Measurements from ENCODE around the gene FECH. TPM values are rescaled to one million over a fixed set of nuclear protein-coding genes. Genes with fewer than 3 reads are reported as not detected.

Gene FECH
- total RNA-seq, 1 donor from 2014 or later = 25.8 TPM

GRCh38 chr18:57581301-57581934 is 5.1 kb downstream of the FECH start:
- peaks cover 13% of the 10 kb centered on the region for H3K4me1 Mint-ChIP-seq (ENCODE audit: low read depth)
- no peak overlapping the region for H3K27ac Mint-ChIP-seq
- H3K36me3 Mint-ChIP-seq (ENCODE audit: insufficient read depth) = peaks cover 9% of the 10 kb centered on the region
- no peak overlapping the region for H3K4me3 Mint-ChIP-seq (ENCODE audit: low read depth)
- H3K27me3 Mint-ChIP-seq = no peaks in the 10 kb centered on the region
- DNase-seq (ENCODE audit: low spot score, unreplicated experiment) = no peak
- no peak for TF ChIP-seq CTCF (IDR thresholded peaks at IDR 0.05; ENCODE audit: unreplicated experiment)
- no peaks in the 10 kb centered on the region for H3K9me3 Mint-ChIP-seq (ENCODE audit: low read depth)

GRCh38 chr18:57579934-57580333 is 6.6 kb downstream of the FECH start:
- Mint-ChIP-seq H3K27me3 (no peaks in the 10 kb centered on the region), H3K9me3 (ENCODE audit: low read depth) (no peaks in the 10 kb centered on the region), H3K27ac (no peak overlapping the region), H3K36me3 (ENCODE audit: insufficient read depth) (peaks cover 9% of the 10 kb centered on the region), H3K4me3 (ENCODE audit: low read depth) (no peak overlapping the region), H3K4me1 (ENCODE audit: low read depth) (peaks cover 4% of the 10 kb centered on the region)
- TF ChIP-seq CTCF (IDR thresholded peaks at IDR 0.05; ENCODE audit: unreplicated experiment) = no peak
- no peak for DNase-seq (ENCODE audit: low spot score, unreplicated experiment)

- DNase-seq (ENCODE audit: low spot score, unreplicated experiment) = no peak
- H3K4me1 Mint-ChIP-seq (ENCODE audit: low read depth) = no peaks in the 10 kb centered on the region
- H3K9me3 Mint-ChIP-seq (ENCODE audit: low read depth) = no peaks in the 10 kb centered on the region
- TF ChIP-seq CTCF (IDR thresholded peaks at IDR 0.05; ENCODE audit: unreplicated experiment) = no peak
- no peak overlapping the region for H3K4me3 Mint-ChIP-seq (ENCODE audit: low read depth)
- no peak overlapping the region for H3K27ac Mint-ChIP-seq
- no peaks in the 10 kb centered on the region for H3K27me3 Mint-ChIP-seq
- peaks cover 15% of the 10 kb centered on the region for H3K36me3 Mint-ChIP-seq (ENCODE audit: insufficient read depth)
Observed at GRCh38 chr18:57576316-57576715, 10.2 kb downstream of the FECH start.

- Mint-ChIP-seq H3K4me1 (ENCODE audit: low read depth) (no peaks in the 10 kb centered on the region), H3K36me3 (ENCODE audit: insufficient read depth) (peaks cover 19% of the 10 kb centered on the region), H3K27me3 (no peaks in the 10 kb centered on the region), H3K27ac (no peak overlapping the region), H3K4me3 (ENCODE audit: low read depth) (no peak overlapping the region), H3K9me3 (ENCODE audit: low read depth) (no peaks in the 10 kb centered on the region)
- no peak for TF ChIP-seq CTCF (IDR thresholded peaks at IDR 0.05; ENCODE audit: unreplicated experiment)
- DNase-seq (ENCODE audit: low spot score, unreplicated experiment) = no peak
Observed at GRCh38 chr18:57575542-57575941, 11.0 kb downstream of the FECH start.

DNA sequence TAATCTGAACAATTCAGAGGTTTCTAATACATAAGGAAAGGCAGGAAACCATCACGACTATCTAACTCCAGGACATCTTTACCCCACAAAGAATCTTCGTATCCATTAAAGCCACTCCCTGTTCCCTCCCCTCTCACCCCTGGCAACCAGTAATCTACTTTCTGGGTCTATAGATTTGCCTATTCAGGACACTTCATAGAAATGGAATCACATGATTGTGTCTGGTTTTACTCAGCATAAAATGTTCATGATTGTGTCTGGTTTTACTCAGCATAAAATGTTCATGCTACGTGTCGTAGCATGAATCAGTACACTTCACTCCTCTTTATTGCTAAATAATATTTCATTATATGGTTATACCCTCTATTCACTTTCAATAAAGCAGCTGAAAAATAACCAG is 11.6 kb downstream of the FECH start:
- Mint-ChIP-seq H3K27ac (no peak overlapping the region), H3K36me3 (ENCODE audit: insufficient read depth) (peaks cover 21% of the 10 kb centered on the region), H3K4me1 (ENCODE audit: low read depth) (no peaks in the 10 kb centered on the region), H3K27me3 (no peaks in the 10 kb centered on the region), H3K4me3 (ENCODE audit: low read depth) (no peak overlapping the region), H3K9me3 (ENCODE audit: low read depth) (no peaks in the 10 kb centered on the region)
- no peak for DNase-seq (ENCODE audit: low spot score, unreplicated experiment)
- no peak for TF ChIP-seq CTCF (IDR thresholded peaks at IDR 0.05; ENCODE audit: unreplicated experiment)
